ENCODE results near the gene RNF167. TPM values are rescaled to one million over a fixed set of nuclear protein-coding genes. Genes with fewer than 3 reads are reported as not detected.
A peak's percentile ranks its signal among the peaks of the same experiment; 100 is the strongest.

Gene RNF167
- total and polyA plus RNA-seq, 2 experiments from 2014 or later, result 19.8 to 36.6 TPM

DNA sequence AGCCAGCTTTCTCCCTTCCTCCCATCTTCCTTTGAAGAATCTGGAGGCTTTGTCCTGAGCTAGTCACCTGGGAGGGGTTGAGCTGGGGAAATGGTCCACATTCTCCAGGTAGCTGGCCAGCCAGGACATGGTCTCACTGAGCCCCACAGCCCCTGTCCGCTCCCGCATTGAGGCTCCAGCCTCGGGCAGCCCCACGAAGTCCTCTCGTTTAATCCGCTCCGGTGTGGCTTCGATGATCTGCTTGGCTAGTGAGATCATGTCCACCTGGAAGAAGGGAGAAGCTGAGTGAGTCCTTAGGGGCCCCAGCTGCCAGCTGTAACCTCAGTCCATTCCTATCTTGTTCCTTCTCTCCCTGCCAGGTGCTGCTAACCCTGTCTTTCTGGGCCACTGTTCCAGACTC lies 30.2 kb downstream of the RNF167 start:
- Histone ChIP-seq H4K20me1 (ENCODE audit: insufficient read depth) (no peaks in the 10 kb centered on the region), H3K4me3 (no peak overlapping the region), H3K9me2 (ENCODE audit: insufficient read depth) (no peaks in the 10 kb centered on the region), H3K4me1 (ENCODE audit: insufficient read depth) (peaks cover 24% of the 10 kb centered on the region), H3K79me2 (ENCODE audit: insufficient read depth) (peaks cover 9% of the 10 kb centered on the region), H3K9me3 (ENCODE audit: low read depth) (no peaks in the 10 kb centered on the region), H3K9ac (peak overlapping the region; percentile 91), H3K36me3 (ENCODE audit: low read depth) (no peaks in the 10 kb centered on the region; the same call in 1 of the 2 replicates), H3F3A (ENCODE audit: insufficient read depth) (peaks cover 45% of the 10 kb centered on the region), H3K27me3 (replicated peaks; ENCODE audit: insufficient read depth) (no peaks in the 10 kb centered on the region), H2AFZ (no peak overlapping the region), H3K4me2 (ENCODE audit: unreplicated experiment) (no peak overlapping the region), H3K27ac (peak overlapping the region; percentile 96)
- TF ChIP-seq EZH2phosphoT487 (IDR thresholded peaks at IDR 0.05; ENCODE audit: insufficient read depth, low read depth) (no peak), EZH2 (IDR thresholded peaks at IDR 0.05; ENCODE audit: insufficient read depth, poor library complexity, severe bottlenecking) (no peak)
- 93 to 95% methylated on average over 8 of the region's 8 CpGs for WGBS, 2 experiments (ENCODE audit: low coverage in 1 of 2, low lambda C conversion rate in 2 of 2, missing lambda C conversion rate in 2 of 2)
- in situ Hi-C loops (cut with MboI), result no loop called here
- DNase-seq, result no peak

DNA sequence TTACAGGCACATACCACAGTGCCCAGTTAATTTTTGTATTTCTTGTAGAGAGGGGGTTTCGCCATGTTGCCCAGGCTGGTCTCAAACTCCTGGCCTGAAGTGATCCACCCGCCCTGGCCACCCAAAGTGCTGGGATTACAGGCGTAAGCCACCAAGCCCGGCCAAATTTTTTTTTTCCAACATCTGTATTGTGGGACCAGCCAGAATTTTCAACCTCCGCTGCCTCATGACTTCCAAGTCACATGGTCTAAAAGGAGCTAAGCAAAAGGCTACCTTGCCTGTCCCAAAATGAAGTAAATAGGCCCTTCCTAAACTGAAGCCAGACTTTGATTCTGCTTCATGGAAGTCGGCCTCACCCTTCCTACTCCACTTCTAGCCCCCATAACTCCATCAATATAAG lies 31.8 kb downstream of the RNF167 start:
- DNase-seq, result no peak
- Histone ChIP-seq H3K4me3 (no peak overlapping the region), H3K9ac (no peak overlapping the region), H3K4me1 (ENCODE audit: insufficient read depth) (peaks cover 20% of the 10 kb centered on the region), H3F3A (ENCODE audit: insufficient read depth) (peaks cover 34% of the 10 kb centered on the region), H3K36me3 (ENCODE audit: low read depth) (peaks cover 7% of the 10 kb centered on the region), H3K27ac (no peak overlapping the region), H3K9me2 (ENCODE audit: insufficient read depth) (no peaks in the 10 kb centered on the region), H4K20me1 (ENCODE audit: insufficient read depth) (no peaks in the 10 kb centered on the region), H3K4me2 (ENCODE audit: unreplicated experiment) (no peak overlapping the region), H3K27me3 (replicated peaks; ENCODE audit: insufficient read depth) (no peaks in the 10 kb centered on the region), H3K9me3 (ENCODE audit: low read depth) (no peaks in the 10 kb centered on the region), H3K79me2 (ENCODE audit: insufficient read depth) (no peaks in the 10 kb centered on the region), H2AFZ (no peak overlapping the region)
- TF ChIP-seq EZH2phosphoT487 (IDR thresholded peaks at IDR 0.05; ENCODE audit: insufficient read depth, low read depth) (no peak), EZH2 (IDR thresholded peaks at IDR 0.05; ENCODE audit: insufficient read depth, poor library complexity, severe bottlenecking) (no peak)
- in situ Hi-C loops (cut with MboI), result no loop called here
- WGBS, 2 experiments (ENCODE audit: low coverage in 1 of 2, low lambda C conversion rate in 2 of 2, missing lambda C conversion rate in 2 of 2), result 83 to 85% methylated on average over 6 of the region's 6 CpGs

DNA sequence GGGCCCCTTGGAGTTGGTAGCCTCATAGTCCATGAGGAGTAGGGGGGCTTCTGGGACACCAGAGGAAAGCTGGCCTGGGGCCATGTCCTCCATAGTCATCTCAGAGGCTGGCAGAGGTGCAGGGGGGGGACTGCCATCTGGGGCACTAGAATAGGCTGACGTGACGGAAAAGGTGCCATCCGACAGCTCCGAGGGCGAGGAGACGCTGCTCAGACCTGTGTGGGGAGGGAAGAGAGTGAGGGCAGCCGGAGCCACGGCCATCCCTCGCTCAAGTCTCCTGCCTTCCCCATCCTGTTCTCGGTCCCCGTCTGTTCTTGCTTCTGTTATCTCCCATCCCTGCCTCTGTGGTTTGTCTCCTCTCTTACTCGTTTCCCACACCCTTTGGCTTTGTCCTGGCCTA lies 32.3 kb downstream of the RNF167 start:
- Histone ChIP-seq H3K4me3 (no peak overlapping the region), H3F3A (ENCODE audit: insufficient read depth) (peaks cover 33% of the 10 kb centered on the region), H3K9me3 (ENCODE audit: low read depth) (no peaks in the 10 kb centered on the region), H3K36me3 (ENCODE audit: low read depth) (peaks cover 10% of the 10 kb centered on the region), H3K4me1 (ENCODE audit: insufficient read depth) (peaks cover 20% of the 10 kb centered on the region), H4K20me1 (ENCODE audit: insufficient read depth) (no peaks in the 10 kb centered on the region), H3K79me2 (ENCODE audit: insufficient read depth) (no peaks in the 10 kb centered on the region), H3K9me2 (ENCODE audit: insufficient read depth) (no peaks in the 10 kb centered on the region), H3K9ac (no peak overlapping the region), H2AFZ (no peak overlapping the region), H3K27ac (no peak overlapping the region), H3K4me2 (ENCODE audit: unreplicated experiment) (no peak overlapping the region), H3K27me3 (replicated peaks; ENCODE audit: insufficient read depth) (no peaks in the 10 kb centered on the region)
- in situ Hi-C loops (cut with MboI), result no loop called here
- 94 to 95% methylated on average over 12 of the region's 12 CpGs for WGBS, 2 experiments (ENCODE audit: low coverage in 1 of 2, low lambda C conversion rate in 2 of 2, missing lambda C conversion rate in 2 of 2)
- no peak for DNase-seq
- no peak for TF ChIP-seq EZH2 (IDR thresholded peaks at IDR 0.05; ENCODE audit: insufficient read depth, poor library complexity, severe bottlenecking)
- no peak for TF ChIP-seq EZH2phosphoT487 (IDR thresholded peaks at IDR 0.05; ENCODE audit: insufficient read depth, low read depth)

DNA sequence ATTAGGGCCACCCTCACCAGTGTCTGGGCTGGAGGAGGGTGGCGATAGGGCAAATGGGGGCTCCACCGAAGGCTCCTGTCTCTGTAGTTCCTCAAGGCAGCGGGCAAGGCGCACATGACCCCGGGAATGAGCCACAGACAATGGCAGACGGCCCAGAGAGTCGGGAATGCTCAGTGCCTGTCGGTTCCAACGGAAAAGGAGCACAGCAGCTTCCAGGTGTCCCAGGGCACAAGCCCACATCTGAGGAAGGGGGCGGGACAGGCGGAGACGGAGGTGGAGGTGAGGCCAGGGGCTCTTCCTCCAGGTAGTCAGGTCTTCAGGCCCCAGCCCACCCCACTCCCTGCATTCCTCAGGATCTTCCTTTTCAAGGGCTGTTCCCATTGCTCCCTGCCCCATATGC lies 32.7 kb downstream of the RNF167 start:
- no peak overlapping the region for H3K9ac ChIP-seq
- no peaks in the 10 kb centered on the region for H3K9me2 ChIP-seq (ENCODE audit: insufficient read depth)
- H3K9me3 ChIP-seq (ENCODE audit: low read depth), result no peaks in the 10 kb centered on the region
- H3F3A ChIP-seq (ENCODE audit: insufficient read depth), result peaks cover 33% of the 10 kb centered on the region
- no peaks in the 10 kb centered on the region for H3K79me2 ChIP-seq (ENCODE audit: insufficient read depth)
- H3K4me2 ChIP-seq (ENCODE audit: unreplicated experiment), result no peak overlapping the region
- 82 to 86% methylated on average over 12 of the region's 12 CpGs for WGBS, 2 experiments (ENCODE audit: low coverage in 1 of 2, low lambda C conversion rate in 2 of 2, missing lambda C conversion rate in 2 of 2)
- H3K27me3 ChIP-seq (replicated peaks; ENCODE audit: insufficient read depth), result no peaks in the 10 kb centered on the region
- peaks cover 14% of the 10 kb centered on the region for H3K36me3 ChIP-seq (ENCODE audit: low read depth)
- no peak for DNase-seq
- no peaks in the 10 kb centered on the region for H4K20me1 ChIP-seq (ENCODE audit: insufficient read depth)
- TF ChIP-seq EZH2phosphoT487 (IDR thresholded peaks at IDR 0.05; ENCODE audit: insufficient read depth, low read depth), result no peak
- no peak for TF ChIP-seq EZH2 (IDR thresholded peaks at IDR 0.05; ENCODE audit: insufficient read depth, poor library complexity, severe bottlenecking)
- peaks cover 20% of the 10 kb centered on the region for H3K4me1 ChIP-seq (ENCODE audit: insufficient read depth)
- in situ Hi-C loops (cut with MboI), result no loop called here
- no peak overlapping the region for H2AFZ ChIP-seq
- H3K27ac ChIP-seq, result no peak overlapping the region
- no peak overlapping the region for H3K4me3 ChIP-seq
